GM21717 (cell line): ENCODE measurements around the gene MYL12A.

Experiments used
- ATAC-seq: cut with Tn5 transposase; IDR thresholded peaks from one replicate; pipeline ENCODE4 v1.9.1; 2021; ENCODE audit warnings: mild to moderate bottlenecking, moderate library complexity; ENCODE audit not compliant: unreplicated experiment

The MYL12A gene

DNA sequence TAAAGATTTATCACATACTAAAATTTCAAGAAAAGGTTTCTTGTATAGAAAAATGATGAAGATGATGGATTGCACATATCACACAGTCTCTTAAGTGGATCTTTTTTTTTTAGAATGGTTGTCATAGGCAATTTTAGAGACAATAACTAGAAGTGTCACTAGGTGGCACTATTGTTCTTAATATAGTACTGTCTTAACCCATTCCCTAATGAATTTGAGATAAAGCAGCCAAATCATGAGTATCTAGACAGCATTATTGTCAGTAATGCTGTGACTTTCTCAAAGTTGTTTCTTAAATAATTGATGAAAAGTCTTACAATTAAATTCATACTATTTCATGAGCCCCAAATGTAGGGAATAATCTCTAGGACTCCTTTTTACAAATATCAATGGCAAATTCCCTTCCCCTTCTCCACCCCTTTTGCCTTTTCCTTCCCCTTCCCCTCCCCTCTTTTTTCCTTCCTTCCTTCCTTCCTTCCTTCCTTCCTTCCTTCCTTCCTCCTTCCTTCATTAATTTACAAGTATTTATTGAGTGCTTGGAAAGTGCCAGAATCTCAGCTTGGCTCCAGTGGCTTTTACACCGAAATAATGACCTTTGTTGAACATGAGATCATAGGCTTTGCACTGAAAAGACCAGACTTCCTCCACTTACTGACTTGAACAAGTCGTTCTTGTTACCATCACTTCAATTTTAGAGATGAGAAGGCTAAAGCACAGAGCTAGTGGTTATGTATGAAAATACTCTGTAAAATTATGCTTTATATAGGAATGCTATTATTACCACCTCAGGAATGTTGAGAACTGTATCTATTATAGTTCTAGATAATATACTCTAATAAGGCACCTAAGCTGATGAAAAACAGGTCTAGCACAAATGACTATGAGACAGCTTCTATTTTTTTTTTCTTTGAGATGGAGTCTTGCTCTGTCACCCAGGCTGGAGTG, 34.1 kb downstream of the MYL12A start:
- no peak for ATAC-seq

DNA sequence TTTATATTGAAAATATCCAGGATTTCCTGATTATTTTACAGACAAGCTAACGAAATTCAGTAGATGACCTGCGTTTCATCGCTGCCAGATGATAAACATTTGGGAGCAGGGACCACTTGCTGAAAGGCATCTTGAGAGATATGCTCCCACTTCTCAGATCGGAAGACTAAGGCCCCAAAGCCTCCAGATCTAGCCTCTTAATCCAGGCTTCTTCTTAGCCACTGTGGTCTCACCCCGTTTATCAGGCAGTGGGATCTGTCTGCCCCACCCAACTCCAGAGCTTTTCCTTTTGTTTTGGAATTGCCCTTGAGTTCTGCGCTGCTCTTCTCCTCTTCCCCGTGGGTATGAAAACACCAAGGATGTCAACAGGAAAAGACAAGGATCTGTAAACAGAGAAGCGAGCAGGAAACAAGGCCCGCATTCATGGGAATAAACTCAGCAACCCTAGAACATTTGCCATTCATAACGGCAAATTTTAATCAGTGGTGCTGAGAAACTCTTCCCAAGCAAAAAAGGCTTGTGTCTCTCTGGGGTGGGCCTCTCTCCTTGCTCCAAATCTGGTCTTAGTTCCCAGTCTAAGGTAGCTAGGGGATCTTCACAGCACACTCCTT, 35.8 kb downstream of the MYL12A start:
- no peak for ATAC-seq

DNA sequence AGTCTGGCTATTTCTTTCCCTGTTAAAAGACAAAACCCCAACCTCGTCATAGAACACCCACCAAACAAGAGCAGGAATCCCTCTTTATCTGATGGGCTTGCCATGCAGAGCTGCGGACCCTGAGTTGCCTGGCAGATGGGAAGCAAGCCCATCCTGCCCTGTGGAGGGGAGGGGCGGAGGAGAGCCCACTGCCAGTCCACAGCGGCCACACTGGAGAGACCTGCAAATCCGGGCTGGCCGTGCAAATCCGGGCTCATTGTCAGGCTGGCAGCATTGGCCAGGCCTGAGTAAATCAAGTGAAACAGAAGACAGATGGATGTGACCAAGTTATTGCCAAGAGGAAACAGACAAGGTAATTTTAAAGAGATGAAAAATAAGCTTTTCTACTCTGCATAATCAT, 36.3 kb downstream of the MYL12A start:
- no peak for ATAC-seq

DNA sequence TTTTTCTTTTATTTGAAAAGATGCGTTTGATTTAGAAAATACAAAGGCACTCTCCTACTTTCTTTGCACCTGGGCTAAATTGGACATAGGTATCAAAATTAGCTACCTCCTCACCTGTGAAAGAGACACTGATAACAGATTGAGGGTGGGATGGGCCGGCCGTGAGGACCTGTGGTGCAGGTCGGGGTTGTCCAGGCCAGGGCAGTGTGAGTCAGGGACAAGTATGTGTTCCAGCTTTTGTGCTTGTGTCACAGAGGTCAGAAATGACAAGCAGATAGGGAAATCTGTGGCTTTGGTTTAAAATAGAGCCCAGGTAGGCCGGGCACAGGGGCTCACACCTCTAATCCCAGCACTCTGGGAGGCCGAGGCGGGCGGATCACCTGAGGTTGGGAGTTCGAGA, 36.9 kb downstream of the MYL12A start:
- no peak for ATAC-seq

DNA sequence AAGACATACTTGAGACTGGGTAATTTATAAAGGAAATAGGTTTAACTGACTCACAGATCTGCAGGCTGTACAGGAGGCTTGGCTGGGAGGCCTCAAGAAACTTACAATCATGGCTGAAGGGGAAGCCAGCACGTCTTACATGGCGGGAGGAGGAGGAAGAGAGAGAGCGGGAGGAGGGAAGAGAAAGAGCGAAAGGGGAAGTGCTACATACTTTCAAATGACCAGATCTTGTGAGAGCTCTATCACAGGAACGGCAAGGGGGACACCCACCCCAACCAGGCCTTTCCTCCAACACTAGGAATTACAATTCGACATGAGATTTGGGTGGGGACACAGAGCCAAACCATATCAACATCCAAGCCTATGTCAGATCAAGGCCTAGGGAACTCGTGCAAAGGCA, 38.6 kb downstream of the MYL12A start:
- ATAC-seq = no peak

DNA sequence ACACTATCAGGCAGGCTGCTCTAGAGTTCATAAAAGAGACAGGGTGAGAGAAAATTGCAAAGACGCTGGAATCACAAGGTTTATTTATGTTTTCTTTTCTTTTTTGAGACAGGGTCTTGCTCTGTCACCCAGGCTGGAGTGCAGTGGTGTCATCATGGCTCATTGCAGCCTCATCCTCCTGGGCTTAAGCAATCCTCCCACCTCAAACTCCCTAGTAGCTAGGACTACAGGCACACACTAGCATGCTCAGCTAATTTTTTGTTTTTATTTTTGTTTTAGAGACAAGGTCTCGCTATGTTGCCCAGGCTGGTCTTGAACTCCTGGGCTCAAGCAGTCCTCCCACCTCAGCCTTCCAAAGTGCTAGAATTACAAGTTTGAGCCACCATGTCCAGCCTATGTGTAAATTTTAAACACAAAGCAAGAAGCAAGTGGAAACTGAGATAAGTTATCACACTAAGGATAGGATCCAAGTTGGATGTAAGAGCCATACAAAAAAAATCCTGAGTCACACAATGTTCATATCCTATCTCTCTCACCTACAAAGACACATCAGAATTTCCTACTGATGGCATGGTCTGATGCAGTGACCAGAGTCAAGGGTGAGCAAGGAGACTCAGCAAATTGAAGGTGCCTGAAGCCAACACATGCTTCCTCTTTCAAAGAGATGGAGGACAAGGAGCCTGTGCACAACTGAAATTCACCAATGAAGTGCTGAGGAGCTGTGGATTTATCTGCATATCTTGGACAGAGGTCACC, 45.8 kb downstream of the MYL12A start:
- ATAC-seq = no peak

DNA sequence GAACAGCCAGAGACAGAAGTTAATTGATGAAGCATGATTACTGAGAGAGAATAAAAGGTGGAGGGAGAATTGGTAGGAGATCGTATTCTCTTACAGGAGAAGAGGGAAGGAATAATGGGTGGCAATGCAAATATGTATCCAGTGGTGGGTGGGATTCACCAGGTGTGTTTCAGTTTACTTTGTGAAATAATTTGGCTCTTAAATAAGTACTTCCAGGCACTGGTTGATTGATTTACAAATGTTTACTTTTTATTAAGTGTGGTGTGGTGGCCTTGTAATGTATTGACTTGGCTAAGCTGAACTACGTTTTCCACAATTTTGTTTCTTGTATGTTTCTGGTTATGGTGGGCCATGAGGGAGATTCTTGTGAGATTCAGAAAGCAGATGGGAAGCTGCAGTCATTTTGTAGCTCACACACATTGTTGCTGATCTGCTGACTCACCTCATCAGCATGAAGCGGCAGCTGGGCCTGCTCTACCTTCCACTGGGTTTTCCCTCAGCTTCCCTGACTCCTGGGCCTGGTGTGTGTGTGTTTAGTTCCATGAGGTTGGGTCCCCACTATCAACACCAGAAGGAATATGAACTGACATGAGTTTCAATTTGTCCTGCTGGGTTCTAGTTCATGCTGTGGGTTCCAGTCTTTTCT, 47.0 kb downstream of the MYL12A start:
- no peak for ATAC-seq

DNA sequence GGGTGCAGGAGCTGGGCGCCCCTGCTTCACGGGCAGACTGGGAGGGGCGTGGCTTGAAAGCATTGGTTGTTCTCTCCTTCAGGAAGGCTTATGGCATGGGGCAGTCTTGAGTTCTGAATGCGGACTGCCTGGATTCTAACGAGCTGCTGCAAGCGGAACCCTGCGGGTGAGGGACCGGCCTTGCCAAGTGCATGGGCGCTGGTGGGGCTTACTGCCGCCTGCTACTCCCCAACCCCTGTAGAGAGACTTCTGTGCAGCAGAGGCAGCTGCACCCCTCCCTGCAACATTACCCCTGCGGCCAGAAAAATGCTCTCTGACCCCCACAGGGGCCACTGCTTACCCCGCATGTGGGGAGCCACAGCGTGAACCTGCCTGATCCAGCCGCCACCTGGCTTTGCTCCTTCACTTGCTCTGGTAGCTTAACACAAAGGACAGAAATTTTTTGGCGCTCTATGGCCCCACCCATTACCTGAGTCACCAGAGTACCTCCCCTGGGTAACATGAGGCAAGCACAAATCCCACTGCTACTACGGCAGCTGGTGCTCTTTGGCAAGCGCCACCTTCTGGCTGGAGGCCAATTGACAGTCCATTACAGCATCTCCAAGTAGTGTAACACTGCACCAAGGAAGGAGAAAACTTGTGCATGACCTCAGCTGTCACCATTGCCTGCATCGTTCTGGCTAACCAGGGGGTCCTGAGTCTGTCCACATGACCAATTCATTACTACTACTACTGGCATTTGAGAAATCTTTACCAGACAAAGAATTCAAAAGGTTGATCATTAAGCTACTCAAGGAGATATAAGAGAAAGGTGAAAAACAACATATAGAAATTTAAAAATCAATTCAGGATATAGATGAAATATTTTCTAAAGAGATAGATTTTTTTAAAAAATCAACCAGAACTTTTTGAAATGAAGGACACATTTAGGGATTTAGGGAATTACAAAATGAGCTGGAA, 49.7 kb downstream of the MYL12A start:
- ATAC-seq = peak; percentile 98

DNA sequence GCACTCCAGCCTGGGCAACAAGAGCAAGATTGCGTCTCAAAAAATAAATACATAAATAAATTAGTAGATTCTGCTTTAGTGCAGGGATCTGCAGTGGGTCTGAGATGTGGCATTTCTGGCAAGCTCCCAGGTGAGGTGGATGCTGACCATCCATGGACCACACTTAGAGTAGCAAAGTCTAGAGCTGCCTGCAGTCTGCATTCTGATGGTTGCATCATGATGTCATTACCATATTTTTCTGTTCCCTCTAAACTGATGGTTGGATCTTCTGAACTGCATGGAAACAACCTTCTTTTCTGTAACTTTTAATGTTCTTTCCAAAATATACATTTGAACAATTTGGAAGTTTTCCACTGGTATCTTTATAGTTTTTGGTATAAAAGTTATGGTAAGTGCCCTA, 57.2 kb downstream of the MYL12A start:
- ATAC-seq = no peak

DNA sequence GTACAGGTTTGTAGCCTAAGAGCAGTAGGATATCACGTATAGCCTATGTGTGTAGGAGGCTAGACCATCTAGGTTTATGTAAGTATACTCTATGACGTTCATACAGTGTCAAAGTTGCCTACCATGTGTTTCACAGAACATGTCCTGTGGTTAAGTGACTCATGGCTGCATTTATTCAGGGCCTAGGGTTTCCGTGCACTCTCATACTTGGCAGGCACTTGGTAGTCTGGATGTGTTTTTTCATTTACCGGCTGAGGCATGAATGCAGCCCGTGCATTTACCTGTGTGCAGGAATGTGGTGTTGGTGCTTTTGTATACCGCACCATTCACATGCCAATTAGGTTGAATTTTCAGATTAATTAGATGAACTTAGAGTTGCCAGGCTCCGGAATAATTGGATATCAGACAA, 57.8 kb downstream of the MYL12A start:
- ATAC-seq = peak; percentile 46
